ENCODE measurements around the gene FAM167B.

Gene FAM167B

GRCh38 chr1:32242341-32242851 is 4.6 kb upstream of the FAM167B start:
- Histone ChIP-seq H2AFZ (ENCODE audit: low read depth, low read length) (no peak overlapping the region), H3K27ac (ENCODE audit: low read length) (no peak overlapping the region), H3K4me3 (ENCODE audit: low read depth in 1 of 2, low read length in 2 of 2) (no peak overlapping the region), H3K4me2 (ENCODE audit: insufficient read depth, low read length) (no peak overlapping the region), H3K27me3 (ENCODE audit: insufficient read depth, low read length, poor library complexity) (no peaks in the 10 kb centered on the region), H3K9ac (ENCODE audit: low read depth, low read length) (no peak overlapping the region), H3K9me3 (ENCODE audit: insufficient read depth, low read length, severe bottlenecking) (no peaks in the 10 kb centered on the region), H3K36me3 (ENCODE audit: insufficient read depth, low read length) (no peaks in the 10 kb centered on the region), H3K4me1 (ENCODE audit: insufficient read depth, low read length) (peaks cover 5% of the 10 kb centered on the region), H4K20me1 (ENCODE audit: insufficient read depth, low read length) (no peaks in the 10 kb centered on the region), H3K79me2 (ENCODE audit: insufficient read depth, low read length) (no peaks in the 10 kb centered on the region)
- ATAC-seq (ENCODE audit: insufficient read depth, low read depth) (0 out of 3 replicates have a peak, but pooled peaks have one; percentile 23), DNase-seq (no peak)
- TF ChIP-seq CTCF (IDR thresholded peaks at IDR 0.05; ENCODE audit: borderline replicate concordance, extremely low read depth, low read length, poor library complexity, severe bottlenecking) (no peak), EZH2 (IDR thresholded peaks at IDR 0.05; ENCODE audit: borderline replicate concordance, low read depth, low read length, severe bottlenecking) (no peak)

- no peak for ATAC-seq (ENCODE audit: insufficient read depth, low read depth)
- Histone ChIP-seq H3K79me2 (ENCODE audit: insufficient read depth, low read length) (peaks cover 17% of the 10 kb centered on the region), H3K36me3 (ENCODE audit: insufficient read depth, low read length) (no peaks in the 10 kb centered on the region; the same call in 1 of the 2 replicates), H3K27me3 (ENCODE audit: insufficient read depth, low read length, poor library complexity) (no peaks in the 10 kb centered on the region), H3K4me1 (ENCODE audit: insufficient read depth, low read length) (peaks cover 55% of the 10 kb centered on the region), H3K9me3 (ENCODE audit: insufficient read depth, low read length, severe bottlenecking) (no peaks in the 10 kb centered on the region), H3K9ac (ENCODE audit: low read depth, low read length) (peak overlapping the region; percentile 70; the same call in 1 of the 2 replicates), H4K20me1 (ENCODE audit: insufficient read depth, low read length) (no peaks in the 10 kb centered on the region), H3K4me2 (ENCODE audit: insufficient read depth, low read length) (no peak overlapping the region), H3K27ac (ENCODE audit: low read length) (peak overlapping the region; percentile 98), H3K4me3 (ENCODE audit: low read depth in 1 of 2, low read length in 2 of 2) (no peak overlapping the region), H2AFZ (ENCODE audit: low read depth, low read length) (peak overlapping the region; percentile 28; the same call in 1 of the 2 replicates)
- no peak for DNase-seq
- TF ChIP-seq EZH2 (IDR thresholded peaks at IDR 0.05; ENCODE audit: borderline replicate concordance, low read depth, low read length, severe bottlenecking) (no peak), CTCF (IDR thresholded peaks at IDR 0.05; ENCODE audit: borderline replicate concordance, extremely low read depth, low read length, poor library complexity, severe bottlenecking) (no peak)
Observed at GRCh38 chr1:32247452-32247851, 430 bp downstream of the FAM167B start.

DNA sequence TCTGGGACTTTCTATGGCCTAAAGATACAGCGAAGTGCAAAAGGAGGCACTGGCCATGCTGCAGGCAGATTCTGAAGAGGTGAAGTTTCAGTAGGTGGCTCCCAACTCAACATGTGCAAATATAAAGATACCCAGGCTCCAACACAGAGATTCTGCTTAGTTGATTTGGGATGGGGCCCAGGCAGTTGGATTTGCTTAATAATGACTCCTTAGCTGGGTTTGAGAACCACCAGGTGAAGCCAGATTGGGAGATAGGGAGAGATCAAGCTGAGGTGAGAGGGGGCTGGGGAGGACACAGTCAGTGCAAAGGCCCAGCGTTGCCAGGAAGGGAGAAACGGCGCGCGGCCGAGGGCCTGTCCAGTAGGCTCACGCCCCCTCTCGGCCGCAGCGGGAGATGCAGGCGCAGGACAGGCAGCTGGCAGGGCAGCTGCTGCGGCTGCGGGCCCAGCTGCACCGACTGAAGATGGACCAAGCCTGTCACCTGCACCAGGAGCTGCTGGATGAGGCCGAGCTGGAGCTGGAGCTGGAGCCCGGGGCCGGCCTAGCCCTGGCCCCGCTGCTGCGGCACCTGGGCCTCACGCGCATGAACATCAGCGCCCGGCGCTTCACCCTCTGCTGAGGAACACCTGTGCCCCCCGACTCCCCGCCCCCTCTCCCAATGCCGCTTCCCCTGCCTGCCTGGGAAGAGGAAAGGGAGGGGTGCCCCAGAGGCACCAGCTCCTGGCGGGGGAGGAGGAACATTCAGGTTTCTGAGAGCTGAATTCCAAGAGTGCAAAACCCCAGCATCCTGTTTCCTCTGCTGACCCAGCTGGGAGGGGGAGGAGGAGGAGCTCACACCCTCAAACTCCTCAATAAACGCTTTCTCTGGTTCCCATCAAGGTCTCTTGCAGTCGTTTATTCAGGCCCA is 1.2 kb downstream of the FAM167B start:
- peak overlapping the region; percentile 41 for H3K4me2 ChIP-seq (ENCODE audit: insufficient read depth, low read length)
- H2AFZ ChIP-seq (ENCODE audit: low read depth, low read length), result peak overlapping the region; percentile 28; the same call in 1 of the 2 replicates
- no peak overlapping the region; a peak in 1 of 4 replicates for H3K4me3 ChIP-seq (ENCODE audit: low read depth in 1 of 2, low read length in 2 of 2)
- peak; percentile 48 for TF ChIP-seq CTCF (IDR thresholded peaks at IDR 0.05; ENCODE audit: borderline replicate concordance, extremely low read depth, low read length, poor library complexity, severe bottlenecking)
- TF ChIP-seq EZH2 (IDR thresholded peaks at IDR 0.05; ENCODE audit: borderline replicate concordance, low read depth, low read length, severe bottlenecking), result no peak
- DNase-seq (peak; percentile 86), ATAC-seq (ENCODE audit: insufficient read depth, low read depth) (peak; percentile 16)
- H4K20me1 ChIP-seq (ENCODE audit: insufficient read depth, low read length), result no peaks in the 10 kb centered on the region
- peaks cover 25% of the 10 kb centered on the region for H3K79me2 ChIP-seq (ENCODE audit: insufficient read depth, low read length)
- H3K27ac ChIP-seq (ENCODE audit: low read length), result peak overlapping the region; percentile 98
- no peaks in the 10 kb centered on the region for H3K9me3 ChIP-seq (ENCODE audit: insufficient read depth, low read length, severe bottlenecking)
- no peaks in the 10 kb centered on the region for H3K27me3 ChIP-seq (ENCODE audit: insufficient read depth, low read length, poor library complexity)
- H3K36me3 ChIP-seq (ENCODE audit: insufficient read depth, low read length), result no peaks in the 10 kb centered on the region; the same call in 1 of the 2 replicates
- H3K9ac ChIP-seq (ENCODE audit: low read depth, low read length), result peak overlapping the region; percentile 70
- peaks cover 63% of the 10 kb centered on the region for H3K4me1 ChIP-seq (ENCODE audit: insufficient read depth, low read length)

All from DND-41 (cell line).